HCT116 (cell line): ENCODE data around the gene ITGA2B. TPM values are rescaled to one million over a fixed set of nuclear protein-coding genes. Genes with fewer than 3 reads are reported as not detected.

Source experiments
- ATAC-seq: fragments of 200-7000 bp; cut with Tn5 transposase; 2 replicates; pipeline ENCODE4 v1.9.1; 2020; ENCODE audit warnings: mild to moderate bottlenecking, moderate library complexity
- BruUV-seq: library from RNA; stranded (reverse); fragments of 400-500 nt; replicated peaks from 2 replicates; lab custom pipeline; 2021; lab: Mats Ljungman, UMichigan
- CTCF ChIA-PET: fragments of 300-600 bp; sonication (Branson Sonifier 250); formaldehyde crosslinking; loops from one replicate; lab custom pipeline; 2021; ENCODE audit warnings: antibody characterized with exemption; lab: Charles Lee
- POLR2A ChIA-PET: fragments of 300-600, 350-600 bp; sonication (Branson Sonifier 250); formaldehyde crosslinking; loops from one replicate; lab custom pipeline; 2021; ENCODE audit warnings: antibody characterized with exemption; lab: Charles Lee
- RAD21 ChIA-PET, 2 experiments: fragments of 300-600 bp; sonication (Branson Sonifier 250); formaldehyde crosslinking; loops; one replicate each; lab custom pipeline; 2023; ENCODE audit warnings: low total read pairs in 2 of 2; ENCODE audit not compliant: uncharacterized antibody in 2 of 2, unreplicated experiment in 2 of 2, low non-redundant PET in 1 of 2; lab: Charles Lee
- DNase-seq: peaks from one replicate; pipeline ENCODE4 v3.0.0-alpha.2; 2010; ENCODE audit warnings: low read depth, low spot score
- H2AFZ ChIP-seq: fragments of 200-600 bp; shearing (Covaris generic), sonication (generic); 2 replicates; pipeline ENCODE4 v1.6.1; 2017; ENCODE audit warnings: low read depth, mixed run types, mixed read lengths, antibody characterized with exemption, low read length; ENCODE audit not compliant: poor library complexity, severe bottlenecking
- H3K27ac ChIP-seq: 2 replicates; pipeline ENCODE4 v1.5.1; 2012; ENCODE audit warnings: low read depth, low read length
- H3K27me3 ChIP-seq: fragments of 200-600 bp; sonication (generic); 2 replicates; pipeline ENCODE4 v1.6.1; 2016; ENCODE audit warnings: mixed run types, low read length, mixed read lengths; ENCODE audit not compliant: insufficient read depth
- H3K36me3 ChIP-seq, 2 experiments: fragments of 200-500 bp in 1 of 2; fragments of 200-600 bp in 1 of 2; sonication (Bioruptor generic) in 1 of 2; sonication (generic) in 1 of 2; 2 replicates each; pipeline versions ENCODE4 v1.5.1 to v1.6.1; 2014 to 2016; ENCODE audit warnings: low read length in 2 of 2, inconsistent platforms in 1 of 2, mixed read lengths in 1 of 2, mixed run types in 1 of 2; ENCODE audit not compliant: insufficient read depth in 2 of 2, control insufficient read depth in 1 of 2
- H3K4me1 ChIP-seq, 2 experiments: fragments of 200-600 bp in 1 of 2; sonication (generic) in 1 of 2; 2 replicates each; pipeline versions ENCODE4 v1.5.1 to v1.6.1; 2012 to 2017; ENCODE audit warnings: low read length in 2 of 2, inconsistent platforms in 1 of 2, mild to moderate bottlenecking in 1 of 2, mixed read lengths in 1 of 2, mixed run types in 1 of 2, moderate library complexity in 1 of 2; ENCODE audit not compliant: insufficient read depth in 2 of 2, control insufficient read depth in 1 of 2
- H3K4me2 ChIP-seq: fragments of 200-600 bp; sonication (generic); 2 replicates; pipeline ENCODE4 v1.6.1; 2017; ENCODE audit warnings: mixed run types, low read length, mixed read lengths
- H3K4me3 ChIP-seq, 2 experiments: fragments of 200-600 bp in 1 of 2; sonication (generic) in 1 of 2; replicated peaks in 1 of 2; 2 replicates each; pipeline ENCODE4 v1.5.1; 2011 to 2016; ENCODE audit warnings: low read length in 2 of 2, control low read depth in 1 of 2, low read depth in 1 of 2, mild to moderate bottlenecking in 1 of 2, mixed read lengths in 1 of 2, mixed run types in 1 of 2
- H3K79me2 ChIP-seq: fragments of 200-600 bp; sonication (generic); 2 replicates; pipeline ENCODE4 v1.6.1; 2017; ENCODE audit warnings: mild to moderate bottlenecking, mixed run types, low read length, moderate library complexity, mixed read lengths; ENCODE audit not compliant: insufficient read depth
- H3K9ac ChIP-seq: fragments of 200-600 bp; sonication (generic); 2 replicates; pipeline ENCODE4 v1.6.1; 2016; ENCODE audit warnings: low read length, mixed read lengths
- H3K9me2 ChIP-seq: fragments of 200-600 bp; sonication (generic), shearing (Covaris generic); 2 replicates; pipeline ENCODE4 v1.6.1; 2017; ENCODE audit warnings: mixed run types, mild to moderate bottlenecking, moderate library complexity; ENCODE audit not compliant: insufficient read depth
- H3K9me3 ChIP-seq, 2 experiments: fragments of 200-500 bp in 1 of 2; fragments of 200-600 bp in 1 of 2; sonication (Bioruptor generic) in 1 of 2; sonication (generic) in 1 of 2; 2 replicates each; pipeline ENCODE4 v1.6.1; 2014 to 2017; ENCODE audit warnings: low read length in 2 of 2, mixed read lengths in 2 of 2, inconsistent platforms in 1 of 2, low read depth in 1 of 2, mild to moderate bottlenecking in 1 of 2, mixed run types in 1 of 2, moderate library complexity in 1 of 2; ENCODE audit not compliant: control insufficient read depth in 1 of 2, insufficient read depth in 1 of 2
- H4K20me1 ChIP-seq: fragments of 200-600 bp; sonication (generic), shearing (Covaris generic); 2 replicates; pipeline ENCODE4 v1.6.1; 2017; ENCODE audit warnings: mixed run types, mild to moderate bottlenecking, moderate library complexity; ENCODE audit not compliant: insufficient read depth
- ATF3 ChIP-seq: IDR thresholded peaks from 2 replicates; pipeline ENCODE4 v1.6.1; 2012
- CBX3 ChIP-seq: IDR thresholded peaks from 2 replicates; pipeline ENCODE4 v1.6.1; 2012; ENCODE audit warnings: low read depth
- EGR1 ChIP-seq: IDR thresholded peaks from 2 replicates; pipeline ENCODE4 v1.6.1; 2012; ENCODE audit warnings: low read depth
- ELF1 ChIP-seq: IDR thresholded peaks from 2 replicates; pipeline ENCODE4 v1.6.1; 2012; ENCODE audit warnings: low read depth, borderline replicate concordance
- EZH2 ChIP-seq: fragments of 200-600 bp; sonication (generic); IDR thresholded peaks from 2 replicates; pipeline ENCODE4 v1.6.1; 2017; ENCODE audit warnings: antibody characterized with exemption, mixed run types
- EZH2phosphoT487 ChIP-seq: fragments of 200-600 bp; IDR thresholded peaks from 2 replicates; pipeline ENCODE4 v1.6.1; 2018; ENCODE audit warnings: antibody characterized with exemption, borderline replicate concordance
- FOSL1 ChIP-seq: IDR thresholded peaks from 2 replicates; pipeline ENCODE4 v1.6.1; 2012; ENCODE audit warnings: low read depth
- POLR2AphosphoS5 ChIP-seq: IDR thresholded peaks from 2 replicates; pipeline ENCODE4 v1.6.1; 2011; ENCODE audit warnings: mild to moderate bottlenecking, low read depth, low read length, moderate library complexity
- REST ChIP-seq: IDR thresholded peaks from 2 replicates; pipeline ENCODE4 v1.6.1; 2012; ENCODE audit warnings: low read depth
- SIN3A ChIP-seq: IDR thresholded peaks from 2 replicates; pipeline ENCODE4 v1.6.1; 2012; ENCODE audit warnings: low read depth
- SP1 ChIP-seq: IDR thresholded peaks from 2 replicates; pipeline ENCODE4 v1.6.1; 2012; ENCODE audit warnings: low read depth
- SRF ChIP-seq: IDR thresholded peaks from 2 replicates; pipeline ENCODE4 v1.6.1; 2012; ENCODE audit warnings: low read depth
- TCF7L2 ChIP-seq: IDR thresholded peaks from 2 replicates; pipeline ENCODE4 v1.7.0; 2011; ENCODE audit warnings: borderline replicate concordance, inconsistent platforms; ENCODE audit not compliant: insufficient read depth, insufficient read length; ENCODE audit errors: extremely low read depth
- YY1 ChIP-seq: IDR thresholded peaks from 2 replicates; pipeline ENCODE4 v1.6.1; 2011; ENCODE audit warnings: low read length, low read depth, moderate library complexity, mild to moderate bottlenecking; ENCODE audit not compliant: insufficient replicate concordance; ENCODE audit errors: extremely low read depth
- ZBTB33 ChIP-seq: IDR thresholded peaks from 2 replicates; pipeline ENCODE4 v1.6.1; 2011; ENCODE audit warnings: mild to moderate bottlenecking, low read length, moderate library complexity; ENCODE audit not compliant: insufficient replicate concordance; ENCODE audit errors: extremely low read depth
- ZFX ChIP-seq: fragments of 450-650 bp; IDR thresholded peaks from 2 replicates; pipeline ENCODE4 v1.6.1; 2017
- ZNF274 ChIP-seq: fragments of 200-500 bp; sonication (Bioruptor generic); IDR thresholded peaks from 2 replicates; pipeline ENCODE4 v1.6.1; 2014; ENCODE audit warnings: mild to moderate bottlenecking, low read depth, low read length, inconsistent platforms
- intact Hi-C: fragments of 100-400 bp; cut with micrococcal nuclease; formaldehyde crosslinking; loops from 2 replicates; pipeline ENCODE4 v1.10.0; 2022
- total RNA-seq: library from RNA; stranded (reverse); gene quantifications from one replicate; pipeline ENCODE4 v1.2.1, GENCODE V29; 2021; ENCODE audit not compliant: unreplicated experiment

Gene ITGA2B
- total RNA-seq, 1 experiment from 2014 or later, result 7.6 TPM

DNA sequence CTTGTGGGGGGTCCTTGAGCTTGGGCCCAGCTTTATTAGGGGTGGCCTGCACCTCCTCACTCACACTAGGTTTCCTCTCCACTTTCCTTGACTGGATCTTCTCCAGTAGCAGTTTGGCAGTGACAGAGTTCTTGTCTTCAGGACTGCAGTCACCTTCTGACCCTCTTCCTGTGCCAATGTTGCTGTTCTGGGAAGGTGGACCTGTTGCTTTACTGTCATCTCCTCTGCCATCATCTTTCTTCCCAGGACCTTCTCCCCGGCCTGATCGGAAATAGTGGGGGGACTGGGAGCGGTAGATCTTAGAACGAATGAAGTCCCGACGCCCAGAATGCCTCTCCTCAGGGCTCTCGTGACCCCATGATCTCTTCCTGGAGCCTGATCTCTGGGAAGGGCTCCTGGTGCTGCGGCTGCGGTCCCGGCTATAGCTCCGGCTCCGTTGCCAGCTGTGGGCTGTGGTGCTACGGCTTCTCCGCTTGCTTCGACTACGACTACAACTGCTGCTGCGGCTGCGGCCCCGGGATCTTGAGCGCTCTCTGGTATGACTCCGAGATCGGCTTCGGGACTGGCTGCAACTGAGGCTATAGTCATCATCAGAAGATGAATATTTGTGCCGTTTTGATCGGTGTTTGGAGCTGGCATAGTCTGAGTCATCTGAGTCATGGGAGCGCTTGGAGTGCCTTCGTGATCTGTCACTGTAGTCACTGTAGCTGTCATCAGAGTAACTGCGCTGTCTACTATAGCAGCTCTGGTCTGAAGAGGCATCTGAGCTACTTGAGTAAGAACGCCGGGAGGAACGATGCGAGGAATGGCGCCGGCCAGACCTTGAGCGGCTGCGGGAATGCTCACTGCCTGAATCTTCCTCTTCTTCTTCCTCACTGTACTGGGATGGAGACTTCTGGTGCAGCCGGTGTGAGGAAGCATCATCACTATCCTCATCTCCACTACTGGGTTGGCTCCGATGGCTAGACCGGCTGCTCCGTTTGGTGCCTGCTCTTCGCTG is 9.5 kb upstream of the ITGA2B start:
- no peak for ATAC-seq
- no peaks in the 10 kb centered on the region for H3K27me3 ChIP-seq
- no peaks in the 10 kb centered on the region for H3K4me1 ChIP-seq
- RAD21 ChIA-PET, result no interaction called here
- H3K79me2 ChIP-seq, result no peaks in the 10 kb centered on the region
- no peak overlapping the region for H3K27ac ChIP-seq
- no peak overlapping the region for H3K4me3 ChIP-seq
- intact Hi-C loops, result no loop called here
- no peak overlapping the region for H3K4me2 ChIP-seq
- H2AFZ ChIP-seq, result no peak overlapping the region
- H3K9ac ChIP-seq, result no peak overlapping the region
- H3K36me3 ChIP-seq, result peaks cover 15 to 21% of the 10 kb centered on the region in 2 experiments; a peak in 3 of 4 replicates
- H4K20me1 ChIP-seq, result no peaks in the 10 kb centered on the region
- TF ChIP-seq ZNF274 (no peak), ZBTB33 (no peak), TCF7L2 (no peak), ATF3 (no peak), FOSL1 (no peak), POLR2AphosphoS5 (no peak), REST (no peak), EZH2phosphoT487 (no peak), SP1 (no peak), CBX3 (no peak), YY1 (no peak), ELF1 (no peak), SIN3A (no peak), EGR1 (no peak), EZH2 (no peak), ZFX (no peak), SRF (no peak)
- no peak for DNase-seq
- H3K9me2 ChIP-seq, result no peaks in the 10 kb centered on the region
- POLR2A ChIA-PET, result no interaction called here
- no peaks in the 10 kb centered on the region for H3K9me3 ChIP-seq
- CTCF ChIA-PET, result interaction anchor here (0.8 to 1.8 kb wide), 2 partner anchors 124 to 125 kb away, joined by 4 to 7 read pairs; no protein-coding TSS in a partner anchor
- no TSS peak for BruUV-seq
